Neural progenitor cell (in vitro differentiated cells): Measurements from ENCODE around the gene LRRC26. TPM values are rescaled to one million over a fixed set of nuclear protein-coding genes. Genes with fewer than 3 reads are reported as not detected.

Experiments used
- DNase-seq: peaks from one replicate; pipeline ENCODE4 v3.0.0-alpha.2; 2016; ENCODE audit warnings: low spot score
- H2AFZ ChIP-seq: fragments of 200-600 bp; sonication (generic); replicated peaks from 2 replicates; pipeline ENCODE4 v1.6.1; 2016; ENCODE audit warnings: antibody characterized with exemption
- H3F3A ChIP-seq: fragments of 200-600 bp; sonication (generic); 2 replicates; pipeline ENCODE4 v1.6.1; 2016; ENCODE audit warnings: antibody characterized with exemption, low read depth
- H3K27ac ChIP-seq: fragments of 200-600 bp; sonication (generic); 2 replicates; pipeline ENCODE4 v1.5.1; 2016; ENCODE audit warnings: mild to moderate bottlenecking
- H3K27me3 ChIP-seq: fragments of 200-600 bp; sonication (generic); 2 replicates; pipeline ENCODE4 v1.6.1; 2016; ENCODE audit warnings: mild to moderate bottlenecking, moderate library complexity
- H3K36me3 ChIP-seq: fragments of 200-600 bp; sonication (generic); 2 replicates; pipeline ENCODE4 v1.5.1; 2016
- H3K4me1 ChIP-seq: fragments of 200-600 bp; sonication (generic); 2 replicates; pipeline ENCODE4 v1.6.1; 2016; ENCODE audit warnings: mixed run types
- H3K4me2 ChIP-seq: fragments of 200-600 bp; sonication (generic); 2 replicates; pipeline ENCODE4 v1.6.1; 2016
- H3K4me3 ChIP-seq: fragments of 200-600 bp; sonication (generic); 2 replicates; pipeline ENCODE4 v1.5.1; 2016
- H3K79me2 ChIP-seq: fragments of 200-600 bp; sonication (generic); 2 replicates; pipeline ENCODE4 v1.6.1; 2016; ENCODE audit warnings: low read depth
- H3K9ac ChIP-seq: fragments of 200-600 bp; sonication (generic); 2 replicates; pipeline ENCODE4 v1.6.1; 2016
- H3K9me3 ChIP-seq: fragments of 200-600 bp; sonication (generic); 2 replicates; pipeline ENCODE4 v1.5.1; 2016; ENCODE audit warnings: low read depth
- H4K20me1 ChIP-seq: fragments of 200-600 bp; sonication (generic); 2 replicates; pipeline ENCODE4 v1.6.1; 2016; ENCODE audit warnings: low read depth
- H3K27ac Mint-ChIP-seq: 3 replicates; pipeline ENCODE4 v1.8.0; 2021; ENCODE audit warnings: mixed read lengths
- H3K27me3 Mint-ChIP-seq: 2 replicates; pipeline ENCODE4 v1.8.0; 2022; ENCODE audit warnings: low read depth, mild to moderate bottlenecking, inconsistent platforms, moderate library complexity, mixed read lengths; ENCODE audit not compliant: insufficient read depth
- H3K36me3 Mint-ChIP-seq: 3 replicates; pipeline ENCODE4 v1.8.0; 2021; ENCODE audit warnings: mixed read lengths
- H3K4me1 Mint-ChIP-seq: 3 replicates; pipeline ENCODE4 v1.8.0; 2021; ENCODE audit warnings: mixed read lengths
- H3K4me3 Mint-ChIP-seq: 3 replicates; pipeline ENCODE4 v1.8.0; 2021; ENCODE audit warnings: mild to moderate bottlenecking, moderate library complexity, mixed read lengths
- H3K9me3 Mint-ChIP-seq: 3 replicates; pipeline ENCODE4 v1.8.0; 2020; ENCODE audit warnings: mixed read lengths
- CTCF ChIP-seq: fragments of 200-600 bp; sonication (generic); IDR thresholded peaks from 2 replicates; pipeline ENCODE4 v1.5.1; 2017; ENCODE audit warnings: antibody characterized with exemption, mild to moderate bottlenecking
- EZH2 ChIP-seq: fragments of 200-600 bp; sonication (generic); IDR thresholded peaks from 2 replicates; pipeline ENCODE4 v1.6.1; 2017; ENCODE audit warnings: antibody characterized with exemption, mild to moderate bottlenecking, moderate library complexity
- EZH2phosphoT487 ChIP-seq: fragments of 200-600 bp; sonication (generic); IDR thresholded peaks from 2 replicates; pipeline ENCODE4 v1.6.1; 2017; ENCODE audit warnings: antibody characterized with exemption
- total RNA-seq: library from RNA; depleted of rRNA; stranded (reverse); fragments of >200 nt; gene quantifications from 2 replicates; pipeline ENCODE4 v1.2.3, GENCODE V29; 2015; ENCODE audit warnings: low replicate concordance

LRRC26 gene
- total RNA-seq, 1 donor from 2014 or later = not detected

- H3K4me3 Mint-ChIP-seq = no peak overlapping the region
- Histone ChIP-seq H2AFZ (no peak overlapping the region), H3K9ac (no peak overlapping the region), H3K27me3 (peaks cover 53% of the 10 kb centered on the region), H3K4me1 (peaks cover 11% of the 10 kb centered on the region), H3K36me3 (no peaks in the 10 kb centered on the region), H3K27ac (no peak overlapping the region), H3K4me2 (no peak overlapping the region), H3K4me3 (no peak overlapping the region), H3K9me3 (no peaks in the 10 kb centered on the region), H3K79me2 (no peaks in the 10 kb centered on the region), H4K20me1 (peaks cover 36% of the 10 kb centered on the region), H3F3A (peaks cover 10% of the 10 kb centered on the region)
- H3K27ac Mint-ChIP-seq = no peak overlapping the region
- H3K36me3 Mint-ChIP-seq = no peaks in the 10 kb centered on the region
- H3K27me3 Mint-ChIP-seq = peaks cover 6% of the 10 kb centered on the region
- H3K9me3 Mint-ChIP-seq = no peaks in the 10 kb centered on the region
- DNase-seq = peak; percentile 57
- H3K4me1 Mint-ChIP-seq = no peaks in the 10 kb centered on the region
- TF ChIP-seq EZH2phosphoT487 (no peak), CTCF (peak; percentile 43), EZH2 (no peak)
Measured at GRCh38 chr9:137176302-137177182, 6.7 kb upstream of the LRRC26 start.

GRCh38 chr9:137175345-137175961 lies 5.6 kb upstream of the LRRC26 start:
- peak; percentile 50 for TF ChIP-seq CTCF
- TF ChIP-seq EZH2phosphoT487 = no peak
- Histone ChIP-seq H3K4me3 (peak overlapping the region; percentile 21), H2AFZ (no peak overlapping the region), H4K20me1 (peaks cover 38% of the 10 kb centered on the region), H3K27me3 (peaks cover 64% of the 10 kb centered on the region), H3K9me3 (no peaks in the 10 kb centered on the region), H3K36me3 (no peaks in the 10 kb centered on the region), H3K79me2 (no peaks in the 10 kb centered on the region), H3K9ac (no peak overlapping the region), H3K4me2 (peak overlapping the region; percentile 68), H3K27ac (no peak overlapping the region), H3F3A (peaks cover 10% of the 10 kb centered on the region), H3K4me1 (peaks cover 11% of the 10 kb centered on the region)
- H3K27ac Mint-ChIP-seq = no peak overlapping the region
- no peaks in the 10 kb centered on the region for H3K36me3 Mint-ChIP-seq
- H3K27me3 Mint-ChIP-seq = peaks cover 16% of the 10 kb centered on the region
- H3K4me1 Mint-ChIP-seq = no peaks in the 10 kb centered on the region
- H3K4me3 Mint-ChIP-seq = no peak overlapping the region
- peak; percentile 62 for DNase-seq
- H3K9me3 Mint-ChIP-seq = no peaks in the 10 kb centered on the region

- no peak overlapping the region for H3K9ac ChIP-seq
- H3K27me3 ChIP-seq = peaks cover 70% of the 10 kb centered on the region
- no peaks in the 10 kb centered on the region for H3K9me3 ChIP-seq
- H3F3A ChIP-seq = peaks cover 10% of the 10 kb centered on the region
- TF ChIP-seq EZH2phosphoT487 = no peak
- TF ChIP-seq EZH2 = no peak
- TF ChIP-seq CTCF = no peak
- no peak overlapping the region for H3K4me3 Mint-ChIP-seq
- peaks cover 44% of the 10 kb centered on the region for H4K20me1 ChIP-seq
- H3K36me3 ChIP-seq = no peaks in the 10 kb centered on the region
- H3K36me3 Mint-ChIP-seq = no peaks in the 10 kb centered on the region
- H3K27ac Mint-ChIP-seq = no peak overlapping the region
- no peaks in the 10 kb centered on the region for H3K4me1 Mint-ChIP-seq
- H3K27ac ChIP-seq = no peak overlapping the region
- peak; percentile 55 for DNase-seq
- H3K4me3 ChIP-seq = peak overlapping the region; percentile 21
- peaks cover 20% of the 10 kb centered on the region for H3K27me3 Mint-ChIP-seq
- H3K79me2 ChIP-seq = no peaks in the 10 kb centered on the region
- H3K4me1 ChIP-seq = peaks cover 13% of the 10 kb centered on the region
- H2AFZ ChIP-seq = no peak overlapping the region
- peak overlapping the region; percentile 68 for H3K4me2 ChIP-seq
- H3K9me3 Mint-ChIP-seq = no peaks in the 10 kb centered on the region
Measured at GRCh38 chr9:137174722-137175293, 5.0 kb upstream of the LRRC26 start.
